HG02763 (cell line): Measurements from ENCODE around the gene ZMIZ1.

Experiments
- ATAC-seq: cut with Tn5 transposase; IDR thresholded peaks from one replicate; pipeline ENCODE4 v1.9.1; 2021; ENCODE audit warnings: mild to moderate bottlenecking, moderate library complexity; ENCODE audit not compliant: unreplicated experiment

Gene ZMIZ1

GRCh38 chr10:79347894-79348639 lies 279.3 kb downstream of the ZMIZ1 start:
- peak; percentile 70 for ATAC-seq

- ATAC-seq: no peak
Observed at GRCh38 chr10:79348640-79348988, 279.8 kb downstream of the ZMIZ1 start.

GRCh38 chr10:79349072-79349491 lies 280.3 kb downstream of the ZMIZ1 start:
- no peak for ATAC-seq

GRCh38 chr10:79349766-79350406 lies 281.1 kb downstream of the ZMIZ1 start:
- ATAC-seq: no peak

- ATAC-seq: no peak
Observed at GRCh38 chr10:79350407-79351154, 281.8 kb downstream of the ZMIZ1 start.

GRCh38 chr10:79351332-79351731 lies 282.6 kb downstream of the ZMIZ1 start:
- no peak for ATAC-seq

- no peak for ATAC-seq
Observed at GRCh38 chr10:79352035-79352877, 283.5 kb downstream of the ZMIZ1 start.

GRCh38 chr10:79353000-79353406 lies 284.2 kb downstream of the ZMIZ1 start:
- no peak for ATAC-seq

- no peak for ATAC-seq
Observed at GRCh38 chr10:79353726-79354125, 285.0 kb downstream of the ZMIZ1 start.

- ATAC-seq: no peak
Observed at GRCh38 chr10:79354141-79354540, 285.4 kb downstream of the ZMIZ1 start.

GRCh38 chr10:79354615-79355014 lies 285.8 kb downstream of the ZMIZ1 start:
- no peak for ATAC-seq

GRCh38 chr10:79355420-79356017 lies 286.8 kb downstream of the ZMIZ1 start:
- ATAC-seq: no peak

GRCh38 chr10:79356104-79356503 lies 287.3 kb downstream of the ZMIZ1 start:
- ATAC-seq: no peak

GRCh38 chr10:79357180-79357579 lies 288.4 kb downstream of the ZMIZ1 start:
- no peak for ATAC-seq

- ATAC-seq: no peak
Observed at GRCh38 chr10:79358811-79359210, 290.0 kb downstream of the ZMIZ1 start.

GRCh38 chr10:79359816-79360498 lies 291.2 kb downstream of the ZMIZ1 start:
- no peak for ATAC-seq

GRCh38 chr10:79360499-79361342 lies 292.0 kb downstream of the ZMIZ1 start:
- no peak for ATAC-seq

- no peak for ATAC-seq
Observed at GRCh38 chr10:79361726-79362397, 293.1 kb downstream of the ZMIZ1 start.
